SW480 (cell line): ENCODE data around the gene DHX8.

Experiments used
- DNase-seq: peaks from one replicate; pipeline ENCODE4 v3.0.0-alpha.2; 2016; ENCODE audit warnings: low spot score

The DHX8 gene

GRCh38 chr17:43526886-43527648 is 43.3 kb downstream of the DHX8 start:
- DNase-seq: no peak

GRCh38 chr17:43528319-43528987 is 44.7 kb downstream of the DHX8 start:
- peak; percentile 67 for DNase-seq

GRCh38 chr17:43528988-43529814 is 45.4 kb downstream of the DHX8 start:
- no peak for DNase-seq

- no peak for DNase-seq
Measured at GRCh38 chr17:43529947-43530287, 46.1 kb downstream of the DHX8 start.

- peak; percentile 100 for DNase-seq
Measured at GRCh38 chr17:43530288-43531081, 46.7 kb downstream of the DHX8 start.

GRCh38 chr17:43531082-43531378 is 47.3 kb downstream of the DHX8 start:
- DNase-seq: no peak

- no peak for DNase-seq
Measured at GRCh38 chr17:43531955-43532354, 48.2 kb downstream of the DHX8 start.

GRCh38 chr17:43532581-43532980 is 48.8 kb downstream of the DHX8 start:
- peak; percentile 58 for DNase-seq

GRCh38 chr17:43533699-43534098 is 49.9 kb downstream of the DHX8 start:
- no peak for DNase-seq

- DNase-seq: no peak
Measured at GRCh38 chr17:43534909-43535308, 51.1 kb downstream of the DHX8 start.

GRCh38 chr17:43536236-43536992 is 52.6 kb downstream of the DHX8 start:
- DNase-seq: peak; percentile 78

- DNase-seq: no peak
Measured at GRCh38 chr17:43540821-43541674, 57.3 kb downstream of the DHX8 start.

- DNase-seq: no peak
Measured at GRCh38 chr17:43542859-43543258, 59.1 kb downstream of the DHX8 start.

- DNase-seq: no peak
Measured at GRCh38 chr17:43543300-43543699, 59.5 kb downstream of the DHX8 start.

GRCh38 chr17:43543771-43544575 is 60.2 kb downstream of the DHX8 start:
- no peak for DNase-seq

GRCh38 chr17:43545383-43545632 is 61.5 kb downstream of the DHX8 start:
- no peak for DNase-seq

GRCh38 chr17:43546319-43547188 is 62.8 kb downstream of the DHX8 start, which contains the start of gene ETV4:
Gene ETV4 (minus strand): TSS chr17:43546340. CDS start chr17:43545617, 723 bp downstream.
- DNase-seq: peak; percentile 96

GRCh38 chr17:43547189-43547550 is 63.4 kb downstream of the DHX8 start:
- no peak for DNase-seq

GRCh38 chr17:43547659-43548256 is 64.0 kb downstream of the DHX8 start:
- no peak for DNase-seq
